Measurements from ENCODE around the gene ACTN4.

Gene ACTN4

DNA sequence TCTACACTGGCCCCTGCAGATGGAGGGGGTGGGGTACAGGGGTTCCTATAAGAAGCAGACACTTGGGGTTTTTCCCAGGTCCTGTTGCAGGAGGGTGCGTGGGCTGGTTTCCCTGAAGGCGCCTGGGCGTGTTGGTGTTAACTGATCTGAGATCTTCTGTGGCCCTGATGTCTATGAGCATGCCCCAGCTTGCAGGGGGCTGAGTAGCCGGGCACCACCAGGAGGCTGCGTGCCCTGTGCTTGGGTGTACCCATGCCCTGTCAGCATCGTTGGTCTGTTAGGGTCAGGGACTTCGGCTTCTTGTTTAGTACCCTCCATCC lies 51.5 kb downstream of the ACTN4 start:
- peak overlapping the region; percentile 20 for H3K27ac ChIP-seq
- TF ChIP-seq, protein P1, sequence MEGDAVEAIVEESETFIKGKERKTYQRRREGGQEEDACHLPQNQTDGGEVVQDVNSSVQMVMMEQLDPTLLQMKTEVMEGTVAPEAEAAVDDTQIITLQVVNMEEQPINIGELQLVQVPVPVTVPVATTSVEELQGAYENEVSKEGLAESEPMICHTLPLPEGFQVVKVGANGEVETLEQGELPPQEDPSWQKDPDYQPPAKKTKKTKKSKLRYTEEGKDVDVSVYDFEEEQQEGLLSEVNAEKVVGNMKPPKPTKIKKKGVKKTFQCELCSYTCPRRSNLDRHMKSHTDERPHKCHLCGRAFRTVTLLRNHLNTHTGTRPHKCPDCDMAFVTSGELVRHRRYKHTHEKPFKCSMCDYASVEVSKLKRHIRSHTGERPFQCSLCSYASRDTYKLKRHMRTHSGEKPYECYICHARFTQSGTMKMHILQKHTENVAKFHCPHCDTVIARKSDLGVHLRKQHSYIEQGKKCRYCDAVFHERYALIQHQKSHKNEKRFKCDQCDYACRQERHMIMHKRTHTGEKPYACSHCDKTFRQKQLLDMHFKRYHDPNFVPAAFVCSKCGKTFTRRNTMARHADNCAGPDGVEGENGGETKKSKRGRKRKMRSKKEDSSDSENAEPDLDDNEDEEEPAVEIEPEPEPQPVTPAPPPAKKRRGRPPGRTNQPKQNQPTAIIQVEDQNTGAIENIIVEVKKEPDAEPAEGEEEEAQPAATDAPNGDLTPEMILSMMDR (IDR thresholded peaks at IDR 0.05): no peak
- no peaks in the 10 kb centered on the region for H3K9me3 ChIP-seq
- H3K4me1 ChIP-seq (ENCODE audit: control insufficient read depth in 1 of 2, insufficient read depth in 1 of 2, low read depth in 1 of 2, low read length in 1 of 2): peaks cover 22 to 23% of the 10 kb centered on the region in 2 experiments
- no peaks in the 10 kb centered on the region for H3K27me3 ChIP-seq
- no peak overlapping the region for H3K4me3 ChIP-seq (ENCODE audit: low read depth in 1 of 2, low read length in 1 of 2)
- H3K36me3 ChIP-seq: peaks cover 42% of the 10 kb centered on the region

DNA sequence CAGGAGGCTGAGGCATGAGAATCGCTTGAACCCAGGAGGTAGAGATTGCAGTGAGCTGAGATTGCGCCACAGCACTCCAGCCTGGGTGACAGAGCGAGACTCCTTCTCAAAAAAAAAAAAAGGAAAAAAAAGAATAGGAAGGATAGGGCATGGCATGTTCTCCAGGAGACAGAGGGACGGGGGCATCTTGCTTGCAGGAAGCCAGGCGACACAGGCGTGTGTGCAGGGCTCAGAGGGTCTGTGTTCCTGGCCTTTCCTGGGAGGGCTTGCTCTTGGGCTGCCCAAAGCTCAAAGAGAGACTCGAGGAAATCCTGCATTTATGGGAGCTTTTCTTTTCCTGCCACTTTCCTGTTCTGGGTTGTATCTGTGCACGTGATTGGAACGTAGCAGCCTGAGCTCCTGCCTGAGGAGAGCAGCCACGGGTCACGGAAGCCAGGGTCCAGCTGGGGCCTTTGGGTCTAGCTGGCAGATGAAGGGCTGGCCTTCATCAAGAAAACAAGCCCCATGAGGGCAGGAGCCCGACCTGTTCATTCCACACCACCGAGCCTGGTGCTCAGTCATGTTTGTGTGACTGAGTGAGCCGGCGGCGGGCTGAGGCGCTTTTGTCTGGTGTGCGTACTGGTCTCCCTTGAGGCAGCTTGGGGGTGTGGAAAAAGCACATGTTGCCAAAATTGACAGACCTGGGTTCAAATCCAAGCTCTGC lies 52.3 kb downstream of the ACTN4 start:
- no peak overlapping the region for H3K4me3 ChIP-seq (ENCODE audit: low read depth in 1 of 2, low read length in 1 of 2)
- H3K9me3 ChIP-seq: no peaks in the 10 kb centered on the region
- peaks cover 50% of the 10 kb centered on the region for H3K36me3 ChIP-seq
- peaks cover 14 to 15% of the 10 kb centered on the region in 2 experiments for H3K4me1 ChIP-seq (ENCODE audit: control insufficient read depth in 1 of 2, insufficient read depth in 1 of 2, low read depth in 1 of 2, low read length in 1 of 2)
- H3K27me3 ChIP-seq: no peaks in the 10 kb centered on the region
- TF ChIP-seq, protein P1 (IDR thresholded peaks at IDR 0.05): no peak
- H3K27ac ChIP-seq: no peak overlapping the region

DNA sequence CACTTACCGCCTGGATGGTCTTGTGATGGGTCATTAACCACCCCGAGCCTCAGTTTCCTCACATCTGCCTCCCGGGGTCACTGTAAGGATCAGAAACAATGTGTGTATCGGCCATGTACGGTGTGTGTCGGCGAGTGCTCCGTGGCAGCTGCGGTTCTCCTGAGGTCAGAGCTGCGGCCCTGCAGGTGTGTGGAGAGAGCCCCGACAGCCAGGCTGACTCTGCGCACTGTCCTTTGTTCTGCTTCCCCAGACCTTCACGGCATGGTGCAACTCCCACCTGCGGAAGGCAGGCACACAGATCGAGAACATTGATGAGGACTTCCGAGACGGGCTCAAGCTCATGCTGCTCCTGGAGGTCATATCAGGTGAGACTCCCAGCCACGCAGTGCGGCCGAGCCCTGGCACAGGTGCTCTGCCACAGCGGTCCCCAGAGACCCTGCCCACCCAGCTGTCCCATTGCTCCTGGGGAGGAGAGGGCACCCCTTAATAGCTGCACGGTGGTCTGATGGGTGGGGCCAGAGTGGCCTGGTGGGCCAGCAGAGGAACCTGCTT lies 53.0 kb downstream of the ACTN4 start:
- no peak overlapping the region for H3K27ac ChIP-seq
- TF ChIP-seq, protein P1 (IDR thresholded peaks at IDR 0.05): no peak
- no peak overlapping the region for H3K4me3 ChIP-seq (ENCODE audit: low read depth in 1 of 2, low read length in 1 of 2)

GRCh38 chr19:38700902-38701454 lies 53.5 kb downstream of the ACTN4 start:
- H3K4me3 ChIP-seq (ENCODE audit: low read depth in 1 of 2, low read length in 1 of 2): no peak overlapping the region
- peaks cover 2 to 4% of the 10 kb centered on the region in 2 experiments for H3K4me1 ChIP-seq (ENCODE audit: control insufficient read depth in 1 of 2, insufficient read depth in 1 of 2, low read depth in 1 of 2, low read length in 1 of 2)
- no peak overlapping the region for H3K27ac ChIP-seq
- H3K36me3 ChIP-seq: peaks cover 62% of the 10 kb centered on the region
- no peaks in the 10 kb centered on the region for H3K9me3 ChIP-seq
- H3K27me3 ChIP-seq: no peaks in the 10 kb centered on the region
- TF ChIP-seq, protein P1 (IDR thresholded peaks at IDR 0.05): no peak

More for the DNA sequence above, 53.0 kb downstream of the ACTN4 start:
- Histone ChIP-seq H3K36me3 (peaks cover 56% of the 10 kb centered on the region), H3K4me1 (ENCODE audit: control insufficient read depth in 1 of 2, insufficient read depth in 1 of 2, low read depth in 1 of 2, low read length in 1 of 2) (peaks cover 7 to 9% of the 10 kb centered on the region in 2 experiments), H3K9me3 (no peaks in the 10 kb centered on the region), H3K27me3 (no peaks in the 10 kb centered on the region)

- Histone ChIP-seq H3K27ac (no peak overlapping the region), H3K4me3 (ENCODE audit: low read depth in 1 of 2, low read length in 1 of 2) (no peak overlapping the region), H3K27me3 (no peaks in the 10 kb centered on the region), H3K4me1 (ENCODE audit: control insufficient read depth in 1 of 2, insufficient read depth in 1 of 2, low read depth in 1 of 2, low read length in 1 of 2) (no peaks in the 10 kb centered on the region), H3K36me3 (peaks cover 68% of the 10 kb centered on the region), H3K9me3 (no peaks in the 10 kb centered on the region)
- TF ChIP-seq, protein P1 (IDR thresholded peaks at IDR 0.05): no peak
Observed at GRCh38 chr19:38701455-38702063, 54.1 kb downstream of the ACTN4 start.
